Measurements from ENCODE around the gene GATA3.

DNA sequence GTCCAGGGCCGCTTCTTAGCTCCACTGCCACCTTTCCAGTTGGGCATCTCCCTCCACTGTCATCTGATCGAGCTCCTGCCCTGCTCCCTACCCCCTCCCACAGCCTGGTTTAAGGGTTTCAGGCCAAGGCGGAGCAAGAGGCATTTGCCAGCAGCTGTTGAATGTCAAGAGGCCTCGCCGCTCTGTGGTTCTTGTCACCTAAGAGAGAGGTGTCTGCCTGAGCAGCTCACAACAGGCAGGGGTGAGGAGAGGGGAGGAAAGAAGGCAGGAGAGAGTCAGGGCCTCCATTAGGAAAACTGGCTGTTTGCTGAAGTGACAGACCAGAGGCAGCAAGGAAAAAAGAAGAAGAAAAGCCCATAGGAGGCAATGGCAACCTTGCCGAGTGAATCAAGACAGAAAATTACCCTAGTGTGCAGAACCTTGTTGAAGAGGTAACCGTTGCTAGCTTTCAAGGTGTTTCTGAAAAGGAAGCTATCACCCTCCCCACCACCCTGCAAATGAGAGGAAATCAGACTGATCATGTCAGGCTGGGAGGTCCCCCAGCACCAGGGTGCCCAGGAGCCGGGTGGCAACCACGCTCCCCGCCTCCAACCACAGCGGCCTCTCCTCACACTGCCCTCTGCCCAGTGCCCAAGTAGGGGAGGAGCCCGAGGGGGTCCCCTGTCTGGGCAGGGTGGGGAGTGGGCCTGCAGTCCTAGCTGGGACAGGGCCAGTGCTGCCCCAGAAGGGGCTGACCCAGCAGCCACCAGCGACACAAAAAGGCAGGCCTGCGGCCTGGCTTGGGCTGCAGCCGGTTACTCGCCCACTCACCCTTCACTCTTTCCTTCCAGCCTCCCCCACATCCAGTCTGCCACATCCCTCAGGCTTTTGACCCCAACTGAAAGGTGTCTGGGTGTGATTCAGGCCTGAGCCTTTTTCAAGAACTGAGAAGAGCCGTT lies 7.1 kb downstream of the GATA3 start:
- TF ChIP-seq CTCF (IDR thresholded peaks at IDR 0.05) (no peak), SIN3A (IDR thresholded peaks at IDR 0.05; ENCODE audit: borderline replicate concordance, insufficient read depth, low read depth, low read length) (no peak), POLR2AphosphoS5 (IDR thresholded peaks at IDR 0.05; ENCODE audit: low read depth, low read length) (no peak)
